ENCODE data around the gene GPR15LG. TPM values are rescaled to one million over a fixed set of nuclear protein-coding genes. Genes with fewer than 3 reads are reported as not detected.
"Not testable (repeated sequence)": the region's sequence is repeated elsewhere in the genome, so short reads cannot be mapped to it uniquely, and the experiment has no call there.

The GPR15LG gene
- total RNA-seq (2014; rRNA removed; shearing (Covaris generic)) (not detected in 2 replicates), total RNA-seq (2022) (not detected in 2 replicates), Bru-seq, nascent RNA (not detected), BruChase-seq, experiment 1, labeled RNA remaining after a 6-hour chase (percentile 9 among the genes with signal in this experiment), BruChase-seq, experiment 2, labeled RNA remaining after a 2-hour chase (percentile 9 among the genes with signal in this experiment)
- long read RNA-seq, result 0 reads

- TF ChIP-seq EZH2phosphoT487 (IDR thresholded peaks at IDR 0.05; ENCODE audit: borderline replicate concordance, low read depth, low read length) (no peak), CTCF (conservative IDR thresholded peaks at IDR 0.05; ENCODE audit: low read length) (no peak)
- no peaks in the 10 kb centered on the region for H4K20me1 ChIP-seq (ENCODE audit: insufficient read depth, low read length)
- no peaks in the 10 kb centered on the region for H3K36me3 ChIP-seq (ENCODE audit: insufficient read depth, low read length)
- H3K9me2 ChIP-seq (ENCODE audit: insufficient read depth, low read length), result no peaks in the 10 kb centered on the region
- DNase-seq (ENCODE audit: low spot score), result no peak
- ChIA-PET POLR2A (no interaction called here), CTCF (ENCODE audit: unreplicated experiment) (no interaction called here)
- H3K4me3 ChIP-seq (ENCODE audit: low read depth, low read length, poor library complexity, severe bottlenecking), result no peak within 1 kb of the TSS
- no peaks in the 10 kb centered on the region for H3K9me3 ChIP-seq (ENCODE audit: low read length)
- BruUV-seq (replicated peaks), result no TSS peak
- H3K27ac ChIP-seq (ENCODE audit: low read depth, low read length, poor library complexity, severe bottlenecking), result peak within 1 kb of the TSS; percentile 32
- H2AFZ ChIP-seq (ENCODE audit: low read length), result peak within 1 kb of the TSS; percentile 88; the same call in 1 of the 2 replicates
- peaks cover 28% of the 10 kb centered on the region for H3K4me1 ChIP-seq (ENCODE audit: insufficient read depth, low read length, poor library complexity, severe bottlenecking)
- 0 out of 2 replicates have a peak within 1 kb of the TSS, but pooled peaks have one; percentile 20 for H3K4me2 ChIP-seq (ENCODE audit: low read length)
- H3K79me2 ChIP-seq (ENCODE audit: insufficient read depth, low read depth, low read length), result no peaks in the 10 kb centered on the region
- intact Hi-C loops (cut with micrococcal nuclease; ENCODE audit: unreplicated experiment), result no loop called here
Observed at GRCh38 chr10:84173501-84173929, at the start of gene GPR15LG. Gene GPR15LG (plus strand): TSS chr10:84173801. CDS start chr10:84173852, 51 bp downstream.

DNA sequence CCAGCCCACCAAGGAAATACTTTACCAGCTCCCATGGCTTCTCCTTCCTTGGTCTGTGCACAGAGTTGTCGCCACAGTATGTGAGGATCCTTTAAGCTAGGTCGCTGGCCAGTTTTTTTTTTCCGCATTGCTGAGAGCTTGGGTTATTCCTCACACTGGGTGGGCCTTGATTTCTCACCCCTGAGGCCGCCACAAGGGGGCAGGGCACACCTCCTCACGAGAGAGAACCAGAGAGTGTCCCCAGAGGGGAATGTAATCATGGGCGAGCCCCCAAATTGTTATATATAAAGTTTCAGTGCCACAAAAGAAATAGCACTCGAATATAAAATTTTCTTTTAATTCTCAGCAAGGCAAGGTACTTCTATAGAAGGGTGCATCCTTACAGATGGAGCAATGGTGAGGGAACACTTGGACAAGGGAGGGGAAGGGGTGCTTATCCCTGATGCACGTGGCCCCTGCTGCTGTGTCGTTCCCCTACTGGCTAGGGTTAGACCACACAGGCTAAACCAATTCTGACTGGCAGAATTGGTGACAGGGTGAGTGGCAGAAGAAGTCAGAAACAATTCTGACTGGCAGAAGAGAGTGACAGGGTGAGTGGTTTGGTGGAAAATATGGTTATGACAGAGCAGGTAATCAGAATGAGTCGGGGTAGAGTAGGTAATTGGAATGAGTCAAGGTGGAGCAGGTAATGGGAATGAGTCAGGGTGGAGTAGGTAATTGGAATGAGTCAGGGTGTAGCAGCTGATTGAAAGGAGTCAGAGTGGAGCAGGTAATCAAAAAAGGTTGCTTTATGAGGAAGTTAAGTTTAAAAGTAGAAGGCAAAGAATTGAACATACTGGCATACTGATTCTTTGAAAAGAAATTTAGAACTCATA is 47.5 kb upstream of the GPR15LG start:
- H3K9me3 ChIP-seq (ENCODE audit: low read length); H3K4me1 ChIP-seq (ENCODE audit: insufficient read depth, low read length, poor library complexity, severe bottlenecking); intact Hi-C loops (cut with micrococcal nuclease; ENCODE audit: unreplicated experiment); H3K4me2 ChIP-seq (ENCODE audit: low read length); H3K36me3 ChIP-seq (ENCODE audit: insufficient read depth, low read length); H4K20me1 ChIP-seq (ENCODE audit: insufficient read depth, low read length); H3K79me2 ChIP-seq (ENCODE audit: insufficient read depth, low read depth, low read length); POLR2A ChIA-PET; H2AFZ ChIP-seq (ENCODE audit: low read length); BruUV-seq (replicated peaks); H3K27ac ChIP-seq (ENCODE audit: low read depth, low read length, poor library complexity, severe bottlenecking); H3K4me3 ChIP-seq (ENCODE audit: low read depth, low read length, poor library complexity, severe bottlenecking); H3K9me2 ChIP-seq (ENCODE audit: insufficient read depth, low read length): not testable (repeated sequence)
- DNase-seq (ENCODE audit: low spot score), result peak; percentile 30
- CTCF ChIA-PET (ENCODE audit: unreplicated experiment), result interaction anchor here (0.7 kb wide), 1 partner anchor 15 kb away, joined by 3 read pairs; no protein-coding TSS in a partner anchor
- TF ChIP-seq CTCF (conservative IDR thresholded peaks at IDR 0.05; ENCODE audit: low read length), result peak; percentile 36; the same call in 1 of the 2 replicates
